ENCODE data around the gene TEX44.

TEX44 gene

GRCh38 chr2:231606941-231607340, 14.3 kb downstream of the TEX44 start:
- DNase-seq = no peak

DNA sequence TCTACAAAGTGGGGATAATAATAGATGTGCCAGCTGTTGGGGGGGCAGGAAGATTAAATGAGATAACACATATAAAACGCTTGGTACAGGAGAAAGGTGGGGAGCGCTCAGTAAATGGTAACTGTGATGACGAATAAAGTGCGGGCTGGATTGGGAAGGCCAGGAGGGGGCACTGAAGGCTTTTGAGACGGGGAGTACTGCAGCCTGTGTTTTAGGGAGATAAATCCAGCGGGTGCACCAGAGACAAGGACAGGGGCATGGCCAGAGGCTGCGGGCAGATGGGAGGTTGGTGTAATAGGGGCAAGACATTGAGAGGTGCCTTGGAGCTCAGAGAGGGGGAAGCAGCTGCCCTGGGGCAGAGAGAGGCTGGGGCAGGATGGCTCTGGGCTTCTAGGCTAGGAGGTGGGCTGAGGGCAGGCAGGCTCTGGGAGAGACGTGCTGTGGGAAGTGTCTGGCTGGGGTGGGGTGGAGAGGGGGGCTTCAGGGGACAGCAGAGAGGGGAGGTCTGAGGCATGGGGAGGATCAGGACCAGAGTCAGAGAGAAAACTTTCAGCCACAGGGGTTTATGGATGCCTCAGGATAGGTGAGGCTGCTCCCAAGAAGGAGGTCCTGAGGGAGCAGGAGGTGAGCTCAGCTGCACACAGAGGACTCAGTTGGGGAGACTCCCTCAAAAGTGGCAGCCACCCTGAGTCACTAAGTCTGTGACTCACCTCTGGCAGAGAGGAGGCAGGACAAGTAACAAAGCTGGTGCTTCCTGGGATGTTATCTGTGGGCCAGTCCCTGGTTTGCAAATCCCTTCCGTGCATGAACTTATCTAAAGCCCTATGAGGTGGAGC, 18.8 kb downstream of the TEX44 start:
- DNase-seq = peak; percentile 84

- no peak for DNase-seq
These were observed 19.4 kb downstream of the TEX44 start for GRCh38 chr2:231612109-231612455.

DNA sequence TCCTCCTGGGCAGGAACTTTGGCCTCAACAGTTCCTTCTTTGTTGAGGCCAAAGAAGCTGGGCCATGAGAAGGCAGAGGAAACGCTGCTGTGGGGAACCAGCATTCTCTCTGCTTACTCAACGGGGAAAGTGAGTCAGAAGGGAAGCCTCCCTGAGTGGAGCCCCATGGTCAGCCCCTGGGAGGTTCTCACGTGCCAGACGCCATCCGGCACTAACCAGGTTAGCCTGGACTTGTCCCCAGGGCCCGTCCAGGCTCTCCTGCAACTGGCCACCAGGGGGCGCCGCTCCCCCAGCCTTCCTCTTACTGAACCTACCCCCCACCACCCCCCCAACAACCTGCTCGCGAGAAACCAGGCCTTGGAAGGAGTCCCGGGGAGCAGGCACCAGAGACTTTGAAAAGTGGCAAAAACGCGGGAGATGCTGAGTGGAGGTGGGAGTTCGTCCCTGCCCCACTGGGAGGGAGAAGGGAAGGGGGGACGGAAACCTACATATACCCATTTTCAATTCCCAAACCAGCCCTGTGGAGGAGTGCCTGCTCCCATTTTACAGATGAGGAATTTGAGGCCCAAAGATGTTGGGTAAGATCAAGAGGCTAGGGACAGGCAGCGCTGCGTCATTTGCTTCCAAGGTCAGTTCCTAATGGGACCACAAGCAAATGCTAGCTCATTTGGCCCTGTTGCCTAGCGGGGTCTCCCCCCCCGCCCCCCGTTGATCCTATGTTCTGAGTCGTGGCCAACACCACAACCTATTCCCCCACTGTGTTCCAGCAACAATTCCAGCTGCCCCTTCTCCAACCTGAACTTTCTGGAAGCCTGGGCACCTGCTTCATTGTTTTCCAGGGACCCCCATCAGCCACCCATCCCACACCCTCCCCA, 20.0 kb downstream of the TEX44 start:
- peak; percentile 97 for DNase-seq

- DNase-seq = peak; percentile 66
These were observed 20.6 kb downstream of the TEX44 start for GRCh38 chr2:231613331-231613662.

DNA sequence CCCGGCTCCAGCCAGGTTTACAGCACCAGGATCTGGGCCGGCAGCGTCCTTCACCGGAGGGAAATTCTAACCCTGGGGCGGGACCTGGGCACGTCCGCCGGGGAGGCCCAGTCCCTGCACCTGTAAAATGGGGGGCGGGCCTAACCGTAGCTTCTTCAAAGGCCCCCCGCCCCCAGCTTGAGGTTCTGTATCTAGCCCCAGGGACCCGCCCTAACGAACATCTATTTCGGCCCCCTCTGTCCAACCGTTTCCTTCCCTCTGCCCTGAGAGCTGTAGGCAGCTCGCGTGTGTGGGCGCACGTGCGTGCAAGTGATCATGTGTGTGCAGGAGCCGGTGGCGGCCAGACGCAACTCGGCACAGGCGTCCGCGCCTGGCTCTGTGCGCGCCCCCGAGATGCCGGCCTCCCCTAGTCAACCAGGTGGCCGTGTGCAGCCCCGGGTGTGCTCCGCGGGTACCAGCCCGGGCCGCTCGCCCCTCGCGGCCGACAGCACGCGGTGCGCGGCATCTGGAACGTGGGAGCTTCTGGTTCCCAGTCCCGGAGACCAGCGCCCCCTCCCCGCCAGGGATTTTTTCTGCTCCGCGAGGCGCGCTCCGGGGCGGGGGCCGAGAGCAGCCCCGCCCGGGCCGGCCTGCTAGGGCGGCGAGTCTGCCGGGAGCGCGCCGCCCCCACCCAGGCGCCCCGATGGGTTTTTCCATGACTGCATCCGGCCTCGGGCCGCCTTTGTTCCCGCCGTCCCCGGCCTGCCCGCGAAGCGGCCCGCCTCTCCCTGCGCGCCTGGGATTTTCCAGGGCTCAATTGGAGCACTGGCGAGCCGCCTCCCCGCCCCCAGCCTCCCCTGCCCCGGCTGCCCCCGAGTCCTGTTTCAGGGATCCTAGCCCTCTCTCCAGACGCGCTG, 21.2 kb downstream of the TEX44 start:
- DNase-seq = peak; percentile 92

- DNase-seq = peak; percentile 77
These were observed 21.9 kb downstream of the TEX44 start for GRCh38 chr2:231614559-231615057.

DNA sequence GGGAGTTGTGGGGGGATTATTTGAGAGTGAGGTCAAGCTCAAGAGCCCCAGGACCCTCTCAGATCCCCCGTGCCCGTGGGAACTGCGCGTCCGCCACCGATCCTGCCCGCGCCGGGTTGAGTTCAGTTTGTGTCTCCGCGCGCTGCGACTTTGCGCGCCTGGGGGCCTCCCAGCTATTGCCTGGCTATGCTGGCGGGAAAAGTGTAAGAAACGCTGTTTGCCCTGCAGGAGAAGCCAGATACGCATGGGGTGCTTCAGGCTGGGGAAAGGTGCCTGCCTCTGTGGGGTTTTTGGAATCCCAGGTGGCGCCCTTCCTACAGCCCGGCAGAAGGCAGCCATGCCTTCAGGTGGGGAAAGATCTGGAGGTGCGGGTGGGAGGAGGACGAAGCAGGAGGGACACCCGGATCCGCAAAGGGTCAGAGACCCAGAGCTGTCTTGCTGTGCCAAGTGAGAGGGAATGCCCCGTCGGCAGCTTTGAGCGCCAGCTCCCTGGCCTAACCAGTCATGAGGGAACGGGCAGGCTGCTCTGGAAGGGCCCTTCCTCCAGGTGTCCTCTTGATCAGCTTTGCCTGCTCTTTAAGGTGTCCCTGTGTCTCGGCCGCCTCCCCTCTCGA, 22.5 kb downstream of the TEX44 start:
- no peak for DNase-seq

GRCh38 chr2:231616296-231616695, 23.6 kb downstream of the TEX44 start:
- DNase-seq = no peak

GRCh38 chr2:231617059-231617926, 24.6 kb downstream of the TEX44 start:
- no peak for DNase-seq

GRCh38 chr2:231621051-231621879, 28.6 kb downstream of the TEX44 start:
- DNase-seq = no peak

DNA sequence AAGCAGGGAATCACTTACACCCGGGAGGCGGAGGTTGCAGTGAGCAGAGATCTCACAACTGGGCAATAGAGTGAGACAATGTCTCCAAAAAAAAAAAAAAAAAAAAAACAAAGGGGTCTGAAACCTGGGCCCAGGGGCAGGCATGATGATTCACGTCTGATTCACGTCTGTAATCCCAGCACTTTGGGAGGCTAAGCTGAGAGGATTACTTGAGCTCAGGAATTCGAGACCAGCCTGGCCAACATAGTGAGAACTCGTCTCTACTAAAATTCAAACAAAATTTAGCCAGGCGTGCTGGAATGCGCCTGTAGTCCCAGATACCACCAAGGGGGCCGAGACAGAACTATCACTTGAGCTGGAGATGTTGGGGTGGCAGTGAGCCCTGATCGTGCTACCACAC, 30.3 kb downstream of the TEX44 start:
- DNase-seq = no peak

DNA sequence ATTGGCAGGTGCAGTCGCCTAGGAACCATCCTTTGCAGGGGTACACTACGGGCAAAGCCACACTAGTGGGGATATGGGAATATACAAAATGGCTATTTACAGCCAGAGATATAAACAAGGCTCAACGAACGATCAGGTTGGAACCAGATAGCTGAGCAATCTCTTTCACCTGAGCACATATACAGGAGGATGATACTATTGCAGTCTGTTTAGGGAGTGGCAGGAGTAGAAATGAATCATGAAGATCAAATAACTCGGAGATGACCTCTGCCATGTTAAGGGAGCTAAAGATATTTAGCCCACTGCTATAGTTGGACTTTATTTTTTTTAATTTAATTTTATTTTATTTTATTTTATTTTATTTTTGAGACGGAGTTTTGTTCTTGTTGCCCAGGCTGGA, 33.8 kb downstream of the TEX44 start:
- no peak for DNase-seq

GRCh38 chr2:231627384-231628120, 34.9 kb downstream of the TEX44 start:
- no peak for DNase-seq

DNA sequence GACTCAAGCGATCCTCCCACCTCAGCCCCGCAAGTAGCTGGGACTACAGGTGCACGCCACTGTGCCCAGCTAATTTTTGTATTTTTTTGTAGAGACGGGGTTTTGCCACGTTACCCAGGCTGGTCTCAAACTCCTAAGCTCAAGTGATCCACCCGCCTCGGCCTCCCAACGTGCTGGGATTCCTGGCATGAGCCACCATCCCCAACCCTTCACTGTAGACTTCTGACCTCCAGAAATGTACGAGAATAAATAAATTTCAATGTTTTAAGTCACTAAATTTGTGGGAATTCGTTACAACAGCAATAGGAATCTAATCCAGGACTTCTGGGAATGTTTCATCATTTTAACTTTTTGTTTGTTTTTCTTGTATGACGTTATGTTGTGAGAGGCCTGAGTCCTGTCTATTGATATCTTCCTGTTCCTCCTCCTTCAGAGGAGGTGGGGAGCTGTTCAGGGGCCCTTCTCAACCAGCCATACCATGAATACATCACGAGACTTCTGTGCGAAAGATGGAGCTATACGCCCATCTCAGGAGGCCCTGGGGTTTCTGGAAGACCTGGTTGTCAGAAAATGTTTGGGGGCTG, 40.0 kb downstream of the TEX44 start:
- DNase-seq = no peak

DNA sequence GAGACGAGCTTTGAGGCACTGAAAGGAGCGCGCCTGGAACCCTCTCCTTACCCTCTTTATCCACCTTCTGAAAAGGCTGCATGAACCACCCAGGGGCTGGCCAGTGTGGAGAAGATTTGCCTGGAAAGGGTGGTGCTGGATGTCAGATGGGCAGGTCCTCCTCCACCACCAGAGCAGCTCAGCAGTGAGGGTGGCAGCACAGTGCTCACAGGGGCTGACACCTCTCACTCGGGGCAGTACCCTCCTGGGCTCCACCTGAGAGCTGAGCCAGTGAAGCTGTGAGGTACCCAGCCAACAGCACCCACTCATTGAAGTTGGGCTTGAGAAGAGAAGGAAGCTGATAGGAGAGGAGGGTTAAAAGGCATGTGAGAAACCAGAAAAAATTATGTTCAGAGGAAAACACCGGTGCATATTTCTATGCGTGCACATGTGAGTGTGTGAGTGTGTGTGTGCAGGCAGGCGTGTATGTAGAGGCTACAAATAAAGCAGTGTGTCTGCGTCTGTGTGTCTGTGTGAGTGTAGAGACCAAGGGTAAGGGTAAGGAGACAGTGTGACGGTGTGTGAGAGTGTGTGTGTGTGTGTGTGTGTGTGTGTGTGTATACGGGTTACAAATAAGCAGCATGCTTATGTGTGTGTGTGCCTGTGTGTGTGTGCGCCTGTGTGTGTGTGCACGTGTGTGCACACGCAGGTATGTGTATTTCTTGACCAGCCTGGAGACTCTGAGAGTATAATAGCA, 40.7 kb downstream of the TEX44 start:
- no peak for DNase-seq

DNA sequence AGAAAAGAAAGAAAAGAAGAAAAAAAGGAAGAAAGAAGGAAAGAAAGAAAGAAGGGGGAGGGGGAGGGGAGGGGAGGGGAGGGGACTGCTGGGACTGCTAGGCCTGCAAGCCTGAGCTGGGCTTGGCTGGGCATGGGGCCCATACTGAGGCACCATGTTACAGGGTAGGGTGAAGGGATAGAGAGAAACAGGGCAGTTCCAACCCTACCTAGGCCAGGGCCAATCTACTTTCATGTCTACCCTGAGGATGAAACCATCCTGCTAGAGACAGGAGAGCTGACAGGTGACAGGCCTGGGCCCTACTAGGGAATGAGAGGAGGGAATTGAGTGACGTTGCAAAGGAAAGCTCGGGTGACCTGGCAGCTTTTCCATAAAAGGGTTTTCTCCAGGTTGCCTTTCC, 41.7 kb downstream of the TEX44 start:
- no peak for DNase-seq

Data from activated effector memory CD4-positive, alpha-beta T cell treated with anti-CD3 and anti-CD28 coated beads, Interleukin-2, amount 50 U/mL, for 16 hours (primary cell).